OCI-LY7 (cell line): ENCODE measurements around the gene NCKAP1. TPM values are rescaled to one million over a fixed set of nuclear protein-coding genes. Genes with fewer than 3 reads are reported as not detected.

Experiments used
- BruUV-seq: library from RNA; stranded (reverse); fragments of 400-500 nt; replicated peaks from 2 replicates; lab custom pipeline; 2021; lab: Mats Ljungman, UMichigan
- CTCF ChIA-PET: fragments of 300-600 bp; sonication (Branson Sonifier 250); formaldehyde crosslinking; loops from one replicate; lab custom pipeline; 2022; ENCODE audit warnings: antibody characterized with exemption; ENCODE audit not compliant: unreplicated experiment; lab: Charles Lee
- POLR2A ChIA-PET: fragments of 300-600 bp; sonication (Branson Sonifier 250); formaldehyde crosslinking; loops from one replicate; lab custom pipeline; 2022; ENCODE audit warnings: antibody characterized with exemption; lab: Charles Lee
- DNase-seq: peaks from one replicate; pipeline ENCODE4 v3.0.0-alpha.2; 2015; ENCODE audit warnings: low spot score
- H2AFZ ChIP-seq: fragments of 200-600 bp; sonication (generic), shearing (Covaris generic); 2 replicates; pipeline ENCODE4 v1.6.1; 2014; ENCODE audit warnings: mild to moderate bottlenecking, antibody characterized with exemption, low read length, moderate library complexity
- H3K27ac ChIP-seq: fragments of 200-600 bp; sonication (generic); 2 replicates; pipeline ENCODE4 v1.5.1; 2014; ENCODE audit warnings: mixed run types, low read depth, mild to moderate bottlenecking, moderate library complexity, low read length, inconsistent platforms; ENCODE audit not compliant: poor library complexity, severe bottlenecking
- H3K36me3 ChIP-seq: fragments of 200-600 bp; sonication (generic); 2 replicates; pipeline ENCODE4 v1.6.1; 2014; ENCODE audit warnings: mild to moderate bottlenecking, antibody characterized with exemption, low read length, moderate library complexity, mixed read lengths; ENCODE audit not compliant: insufficient read depth
- H3K4me1 ChIP-seq: fragments of 200-600 bp; sonication (generic); 2 replicates; pipeline ENCODE4 v1.5.1; 2014; ENCODE audit warnings: mild to moderate bottlenecking, low read length; ENCODE audit not compliant: insufficient read depth, poor library complexity, severe bottlenecking
- H3K4me2 ChIP-seq: fragments of 200-600 bp; sonication (generic); 2 replicates; pipeline ENCODE4 v1.6.1; 2014; ENCODE audit warnings: mild to moderate bottlenecking, low read length
- H3K4me3 ChIP-seq: fragments of 200-600 bp; sonication (generic); 2 replicates; pipeline ENCODE4 v1.5.1; 2014; ENCODE audit warnings: mild to moderate bottlenecking, low read depth, low read length; ENCODE audit not compliant: poor library complexity, severe bottlenecking
- H3K79me2 ChIP-seq: fragments of 200-600 bp; sonication (generic); 2 replicates; pipeline ENCODE4 v1.6.1; 2016; ENCODE audit warnings: low read depth, mild to moderate bottlenecking, low read length, moderate library complexity, mixed read lengths; ENCODE audit not compliant: insufficient read depth
- H3K9me2 ChIP-seq: fragments of 200-600 bp; sonication (generic); 2 replicates; pipeline ENCODE4 v1.6.1; 2016; ENCODE audit warnings: mild to moderate bottlenecking, low read length, mixed read lengths; ENCODE audit not compliant: insufficient read depth
- H3K9me3 ChIP-seq: fragments of 200-600 bp; sonication (generic); 2 replicates; pipeline ENCODE4 v1.6.1; 2014; ENCODE audit warnings: mild to moderate bottlenecking, mixed run types, low read length, mixed read lengths
- H4K20me1 ChIP-seq: fragments of 200-600 bp; sonication (generic); 2 replicates; pipeline ENCODE4 v1.6.1; 2014; ENCODE audit warnings: mild to moderate bottlenecking, antibody characterized with exemption, low read length, moderate library complexity, mixed read lengths; ENCODE audit not compliant: insufficient read depth
- EZH2phosphoT487 ChIP-seq: fragments of 200-600 bp; sonication (generic); IDR thresholded peaks from 2 replicates; pipeline ENCODE4 v1.6.1; 2018; ENCODE audit warnings: low read depth, borderline replicate concordance, mild to moderate bottlenecking, mixed run types, antibody characterized with exemption, low read length, moderate library complexity, mixed read lengths
- intact Hi-C: fragments of 100-400 bp; cut with micrococcal nuclease; formaldehyde crosslinking; loops from one replicate; pipeline ENCODE4 v1.10.0; 2022; ENCODE audit not compliant: unreplicated experiment
- total RNA-seq, 2 experiments: library from RNA; depleted of rRNA in 1 of 2; stranded (reverse); fragments of >200 nt in 1 of 2; shearing (Covaris generic) in 1 of 2; gene quantifications; 2 replicates each; pipeline ENCODE4 v1.2.3, GENCODE V29; 2014 to 2022
- TF ChIP-seq, protein P1 (sequence below): fragments of 200-600 bp; sonication (generic); conservative IDR thresholded peaks from 2 replicates; pipeline ENCODE4 v1.5.1; 2014; ENCODE audit warnings: mild to moderate bottlenecking, antibody characterized with exemption, low read length, moderate library complexity, mixed read lengths

NCKAP1 gene
- total RNA-seq, 2 experiments from 2014 or later: 0.06 to 0.55 TPM

DNA sequence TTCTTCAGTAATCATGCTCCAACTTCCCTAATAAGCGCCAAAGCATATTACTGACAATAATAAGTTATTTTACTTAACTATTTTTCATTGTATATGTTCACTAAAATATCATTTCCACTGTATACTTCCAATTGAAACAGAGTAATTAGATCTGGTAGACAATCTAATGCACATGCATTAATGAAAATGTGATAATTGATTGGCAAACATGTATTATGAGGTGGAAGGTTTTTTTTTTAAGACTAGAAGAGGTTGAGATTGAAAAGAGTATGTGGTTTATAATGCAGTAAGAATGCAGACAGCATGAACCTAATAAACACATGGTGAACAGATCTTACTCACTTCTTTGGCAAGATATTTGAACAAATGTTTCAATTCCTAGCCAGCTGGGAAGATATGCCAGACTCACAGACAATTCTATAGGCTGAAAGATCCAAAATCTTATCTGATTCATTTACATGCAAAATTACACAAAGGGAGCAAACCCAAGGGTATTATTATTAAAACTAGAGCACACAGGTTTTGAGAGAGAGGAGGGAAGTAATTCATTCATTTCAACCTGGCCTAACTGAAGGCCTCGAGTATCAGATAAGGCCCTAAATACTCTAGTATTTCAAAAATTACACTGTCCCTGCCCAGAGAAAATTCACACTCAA is 2.8 kb downstream of the NCKAP1 start:
- BruUV-seq: no TSS peak
- H3K4me2 ChIP-seq: peak overlapping the region; percentile 22
- H2AFZ ChIP-seq: no peak overlapping the region
- no peaks in the 10 kb centered on the region for H3K9me2 ChIP-seq
- DNase-seq: no peak
- H4K20me1 ChIP-seq: peaks cover 15% of the 10 kb centered on the region; the same call in 1 of the 2 replicates
- no peaks in the 10 kb centered on the region for H3K36me3 ChIP-seq
- H3K79me2 ChIP-seq: no peaks in the 10 kb centered on the region
- peaks cover 26% of the 10 kb centered on the region for H3K4me1 ChIP-seq
- no peak for TF ChIP-seq EZH2phosphoT487
- TF ChIP-seq, protein P1, sequence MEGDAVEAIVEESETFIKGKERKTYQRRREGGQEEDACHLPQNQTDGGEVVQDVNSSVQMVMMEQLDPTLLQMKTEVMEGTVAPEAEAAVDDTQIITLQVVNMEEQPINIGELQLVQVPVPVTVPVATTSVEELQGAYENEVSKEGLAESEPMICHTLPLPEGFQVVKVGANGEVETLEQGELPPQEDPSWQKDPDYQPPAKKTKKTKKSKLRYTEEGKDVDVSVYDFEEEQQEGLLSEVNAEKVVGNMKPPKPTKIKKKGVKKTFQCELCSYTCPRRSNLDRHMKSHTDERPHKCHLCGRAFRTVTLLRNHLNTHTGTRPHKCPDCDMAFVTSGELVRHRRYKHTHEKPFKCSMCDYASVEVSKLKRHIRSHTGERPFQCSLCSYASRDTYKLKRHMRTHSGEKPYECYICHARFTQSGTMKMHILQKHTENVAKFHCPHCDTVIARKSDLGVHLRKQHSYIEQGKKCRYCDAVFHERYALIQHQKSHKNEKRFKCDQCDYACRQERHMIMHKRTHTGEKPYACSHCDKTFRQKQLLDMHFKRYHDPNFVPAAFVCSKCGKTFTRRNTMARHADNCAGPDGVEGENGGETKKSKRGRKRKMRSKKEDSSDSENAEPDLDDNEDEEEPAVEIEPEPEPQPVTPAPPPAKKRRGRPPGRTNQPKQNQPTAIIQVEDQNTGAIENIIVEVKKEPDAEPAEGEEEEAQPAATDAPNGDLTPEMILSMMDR: no peak
- POLR2A ChIA-PET: interaction anchor here (1.1 kb wide), 1 partner anchor 54 kb away, joined by 5 read pairs; no protein-coding TSS in a partner anchor
- no peaks in the 10 kb centered on the region for H3K9me3 ChIP-seq
- CTCF ChIA-PET: no interaction called here
- intact Hi-C loops: no loop called here
- H3K27ac ChIP-seq: no peak overlapping the region
- H3K4me3 ChIP-seq: no peak overlapping the region

DNA sequence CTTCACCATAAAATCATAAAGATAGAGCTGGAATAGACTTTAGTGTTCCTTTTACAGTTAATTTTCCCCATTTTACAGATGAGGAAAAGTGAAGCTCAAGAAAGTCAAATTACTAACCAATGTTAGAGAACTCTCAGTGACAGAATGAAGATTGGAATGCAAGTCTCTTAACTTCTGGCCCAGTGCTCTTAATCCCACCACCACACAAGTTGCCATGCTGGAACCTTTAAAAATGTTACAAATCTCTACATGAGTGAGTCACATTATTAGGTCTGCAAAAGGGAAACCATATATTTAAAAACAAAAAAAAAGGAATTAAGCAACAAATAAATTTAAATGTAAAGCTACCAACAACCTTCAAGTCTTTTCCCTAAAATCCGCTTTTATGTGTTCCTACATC is 3.5 kb downstream of the NCKAP1 start:
- Histone ChIP-seq H3K9me2 (no peaks in the 10 kb centered on the region), H4K20me1 (peaks cover 15% of the 10 kb centered on the region; the same call in 1 of the 2 replicates), H3K4me3 (no peak overlapping the region), H3K4me1 (peaks cover 26% of the 10 kb centered on the region), H3K79me2 (no peaks in the 10 kb centered on the region), H3K36me3 (no peaks in the 10 kb centered on the region), H3K27ac (no peak overlapping the region), H3K4me2 (no peak overlapping the region), H3K9me3 (no peaks in the 10 kb centered on the region), H2AFZ (no peak overlapping the region)
- no peak for DNase-seq
- TF ChIP-seq, protein P1: no peak
- TF ChIP-seq EZH2phosphoT487: no peak
- no TSS peak for BruUV-seq
- ChIA-PET POLR2A (interaction anchor here (1.1 kb wide), 1 partner anchor 53 kb away, joined by 5 read pairs; no protein-coding TSS in a partner anchor), CTCF (no interaction called here)
- intact Hi-C loops: no loop called here

DNA sequence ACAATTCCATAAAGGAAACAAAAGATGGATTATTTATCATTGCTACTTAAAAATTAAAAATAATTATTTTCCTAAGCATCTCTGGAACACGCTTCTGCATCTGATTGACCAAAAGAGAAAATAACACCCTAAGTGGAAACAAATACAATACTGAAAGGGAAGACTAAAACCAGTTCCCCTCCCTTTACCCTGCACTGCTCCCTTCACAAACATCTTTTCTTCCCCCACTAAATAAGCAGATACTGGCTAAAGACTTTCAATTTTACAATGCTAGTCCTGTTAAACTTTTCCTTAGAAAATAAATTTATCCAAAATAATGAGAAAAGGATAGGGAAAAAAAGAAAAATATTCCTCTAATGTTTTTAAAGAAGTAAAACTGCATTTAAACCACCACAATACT is 4.3 kb downstream of the NCKAP1 start:
- Histone ChIP-seq H3K9me3 (no peaks in the 10 kb centered on the region), H3K9me2 (no peaks in the 10 kb centered on the region), H3K4me2 (no peak overlapping the region), H3K4me1 (peaks cover 26% of the 10 kb centered on the region), H3K4me3 (no peak overlapping the region), H2AFZ (no peak overlapping the region), H3K79me2 (no peaks in the 10 kb centered on the region), H3K27ac (no peak overlapping the region), H3K36me3 (no peaks in the 10 kb centered on the region), H4K20me1 (peaks cover 15% of the 10 kb centered on the region; the same call in 1 of the 2 replicates)
- no TSS peak for BruUV-seq
- intact Hi-C loops: no loop called here
- TF ChIP-seq, protein P1: no peak
- ChIA-PET POLR2A (no interaction called here), CTCF (no interaction called here)
- DNase-seq: no peak
